ENCODE measurements around the gene VWCE.

The VWCE gene

DNA sequence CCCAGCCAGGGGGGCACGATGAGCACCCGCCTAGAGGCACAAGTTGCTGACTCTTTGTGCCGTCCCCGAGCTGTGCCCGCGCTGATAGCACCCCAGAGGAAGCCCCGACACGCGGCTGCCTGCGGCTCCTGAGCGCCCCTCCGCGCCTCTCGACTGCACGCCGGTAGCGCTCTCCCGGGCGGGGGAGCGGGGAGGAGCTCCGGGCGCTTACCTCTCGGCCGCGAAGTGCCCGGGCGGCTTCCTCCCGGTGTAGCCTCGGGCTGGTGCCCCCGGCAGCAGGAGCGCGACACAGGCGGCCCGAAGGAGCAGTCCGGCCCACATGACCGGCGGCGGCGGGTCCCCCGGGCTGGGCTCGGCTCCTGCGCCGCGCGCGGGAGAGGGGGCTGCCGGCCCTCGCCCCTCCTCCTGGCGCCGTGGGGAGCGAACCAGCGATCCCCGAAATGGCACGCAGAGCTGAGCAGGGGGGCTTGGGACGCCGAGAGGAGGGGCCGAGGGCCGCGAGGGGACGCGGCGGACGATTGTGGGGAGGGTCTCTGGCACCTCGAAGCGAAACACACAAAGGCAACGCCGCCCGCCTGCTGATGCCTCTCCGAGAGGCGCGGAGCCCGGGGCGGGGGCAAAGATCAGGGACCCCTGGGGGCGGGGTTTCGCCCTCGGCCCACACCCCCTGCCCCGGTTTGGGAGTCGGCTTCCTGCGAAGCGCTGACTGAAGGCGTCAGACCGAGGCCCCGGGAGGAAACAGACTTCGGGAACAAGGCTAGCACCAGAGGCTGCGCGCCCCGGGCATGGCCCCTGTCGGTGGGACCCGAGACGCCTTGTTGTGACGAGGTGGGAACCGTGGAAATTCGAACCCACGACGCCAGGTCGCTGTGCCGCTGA lies at the start of gene VWCE:
Gene VWCE, minus strand, starts transcription at position 600 of the 879 bp plus-strand sequence. Its CDS starts 279 bp downstream, at position 321.
- Histone ChIP-seq H2AFZ (ENCODE audit: low read depth, low read length) (no peak within 1 kb of the TSS), H3K9me3 (ENCODE audit: low read length) (no peaks in the 10 kb centered on the region), H3K27me3 (ENCODE audit: insufficient read depth, low read length) (no peaks in the 10 kb centered on the region), H3K36me3 (ENCODE audit: insufficient read depth, low read length) (peaks cover 29% of the 10 kb centered on the region), H3K4me1 (ENCODE audit: insufficient read depth, low read length) (peaks cover 33% of the 10 kb centered on the region), H3K4me3 (ENCODE audit: low read length) (peak within 1 kb of the TSS; percentile 29)

DNA sequence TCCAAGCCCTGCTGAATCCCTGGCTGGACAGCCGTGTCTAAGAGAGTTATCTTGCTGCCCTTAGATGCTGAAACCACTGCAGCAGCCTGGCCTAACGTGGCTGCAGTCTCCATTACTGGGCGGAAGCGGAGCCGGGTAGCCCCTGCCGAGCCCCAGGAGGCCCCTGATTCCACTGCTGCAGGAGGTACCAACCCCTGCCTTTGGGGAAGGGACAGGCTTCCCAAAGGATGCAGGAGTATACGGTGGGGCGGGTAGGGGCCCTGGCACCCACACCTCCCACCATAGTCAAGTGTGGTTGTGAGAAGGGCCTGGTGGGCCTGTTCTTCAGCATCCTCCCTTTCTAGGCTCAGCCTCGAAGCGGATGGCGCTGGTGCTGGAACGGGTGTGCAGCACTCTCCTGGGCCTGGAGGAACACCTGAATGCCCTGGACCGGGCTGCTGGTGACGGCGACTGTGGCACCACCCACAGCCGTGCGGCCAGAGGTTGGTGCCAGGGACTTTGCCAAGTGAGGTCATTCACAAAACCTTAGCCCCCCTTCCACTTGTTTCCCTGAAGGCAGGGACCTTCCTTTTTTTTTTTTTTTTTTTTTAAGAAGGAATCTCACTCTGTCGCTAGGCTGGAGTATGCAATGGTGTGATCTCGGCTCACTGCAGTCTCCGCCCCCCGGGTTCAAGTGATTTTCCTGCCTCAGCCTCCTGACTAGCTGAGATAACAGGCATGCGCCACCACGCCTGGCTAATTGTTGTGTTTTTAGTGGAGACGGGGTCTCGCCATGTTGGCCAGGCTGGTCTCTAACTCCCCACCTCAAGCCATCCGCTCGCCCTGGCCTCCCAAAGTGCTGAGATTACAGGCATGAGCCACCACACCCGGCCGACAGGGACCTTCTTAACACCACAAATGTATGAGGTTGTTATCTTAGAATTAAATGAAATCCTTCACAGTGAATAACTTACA lies 49.0 kb upstream of the VWCE start:
- Histone ChIP-seq H3K4me1 (ENCODE audit: insufficient read depth, low read length) (no peaks in the 10 kb centered on the region), H3K4me3 (ENCODE audit: low read length) (no peak overlapping the region), H3K27me3 (ENCODE audit: insufficient read depth, low read length) (no peaks in the 10 kb centered on the region), H3K9me3 (ENCODE audit: low read length) (no peaks in the 10 kb centered on the region), H2AFZ (ENCODE audit: low read depth, low read length) (no peak overlapping the region), H3K36me3 (ENCODE audit: insufficient read depth, low read length) (peaks cover 11% of the 10 kb centered on the region)

GRCh38 chr11:61342207-61342803 lies 47.2 kb upstream of the VWCE start:
- Histone ChIP-seq H3K4me3 (ENCODE audit: low read length) (no peak overlapping the region), H3K36me3 (ENCODE audit: insufficient read depth, low read length) (peaks cover 12% of the 10 kb centered on the region), H3K27me3 (ENCODE audit: insufficient read depth, low read length) (no peaks in the 10 kb centered on the region), H3K4me1 (ENCODE audit: insufficient read depth, low read length) (no peaks in the 10 kb centered on the region), H2AFZ (ENCODE audit: low read depth, low read length) (no peak overlapping the region), H3K9me3 (ENCODE audit: low read length) (no peaks in the 10 kb centered on the region)

DNA sequence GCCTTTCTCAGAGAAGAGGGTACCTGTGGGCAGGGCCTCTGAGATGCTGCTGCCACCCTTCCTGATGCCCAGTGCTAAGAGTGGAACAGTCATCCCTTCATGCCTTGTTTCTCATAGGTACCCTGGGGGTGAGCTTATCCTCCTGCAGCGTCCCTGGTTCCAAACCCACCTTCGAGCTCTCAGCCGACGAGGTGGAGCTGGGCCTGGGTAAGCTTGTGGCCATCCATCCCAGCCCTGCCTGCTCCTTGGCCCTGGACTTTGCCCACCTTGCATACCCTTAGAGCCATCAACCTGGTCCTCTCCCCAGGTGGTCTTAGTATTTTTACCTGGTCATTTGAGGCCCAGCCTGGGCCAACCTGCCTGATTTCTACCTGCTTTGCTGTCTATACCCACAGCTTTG lies 46.6 kb upstream of the VWCE start:
- Histone ChIP-seq H3K36me3 (ENCODE audit: insufficient read depth, low read length) (peaks cover 12% of the 10 kb centered on the region), H3K4me3 (ENCODE audit: low read length) (no peak overlapping the region), H3K27me3 (ENCODE audit: insufficient read depth, low read length) (no peaks in the 10 kb centered on the region), H3K9me3 (ENCODE audit: low read length) (no peaks in the 10 kb centered on the region), H3K4me1 (ENCODE audit: insufficient read depth, low read length) (no peaks in the 10 kb centered on the region), H2AFZ (ENCODE audit: low read depth, low read length) (no peak overlapping the region)

GRCh38 chr11:61340979-61341378 lies 45.9 kb upstream of the VWCE start:
- no peaks in the 10 kb centered on the region for H3K9me3 ChIP-seq (ENCODE audit: low read length)
- H3K4me1 ChIP-seq (ENCODE audit: insufficient read depth, low read length) = peaks cover 3% of the 10 kb centered on the region
- H3K36me3 ChIP-seq (ENCODE audit: insufficient read depth, low read length) = peaks cover 12% of the 10 kb centered on the region
- no peak overlapping the region for H3K4me3 ChIP-seq (ENCODE audit: low read length)
- no peak overlapping the region for H2AFZ ChIP-seq (ENCODE audit: low read depth, low read length)
- no peaks in the 10 kb centered on the region for H3K27me3 ChIP-seq (ENCODE audit: insufficient read depth, low read length)

GRCh38 chr11:61339490-61339878 lies 44.4 kb upstream of the VWCE start:
- Histone ChIP-seq H3K4me1 (ENCODE audit: insufficient read depth, low read length) (peaks cover 14% of the 10 kb centered on the region), H3K4me3 (ENCODE audit: low read length) (no peak overlapping the region), H3K36me3 (ENCODE audit: insufficient read depth, low read length) (peaks cover 12% of the 10 kb centered on the region), H3K9me3 (ENCODE audit: low read length) (no peaks in the 10 kb centered on the region), H3K27me3 (ENCODE audit: insufficient read depth, low read length) (no peaks in the 10 kb centered on the region), H2AFZ (ENCODE audit: low read depth, low read length) (no peak overlapping the region)

- no peak overlapping the region for H2AFZ ChIP-seq (ENCODE audit: low read depth, low read length)
- no peaks in the 10 kb centered on the region for H3K27me3 ChIP-seq (ENCODE audit: insufficient read depth, low read length)
- H3K36me3 ChIP-seq (ENCODE audit: insufficient read depth, low read length) = peaks cover 12% of the 10 kb centered on the region
- no peak overlapping the region for H3K4me3 ChIP-seq (ENCODE audit: low read length)
- H3K9me3 ChIP-seq (ENCODE audit: low read length) = no peaks in the 10 kb centered on the region
- H3K4me1 ChIP-seq (ENCODE audit: insufficient read depth, low read length) = peaks cover 16% of the 10 kb centered on the region
Observed at GRCh38 chr11:61338783-61339489, 43.8 kb upstream of the VWCE start.

GRCh38 chr11:61337706-61338470 lies 42.8 kb upstream of the VWCE start:
- no peaks in the 10 kb centered on the region for H3K9me3 ChIP-seq (ENCODE audit: low read length)

DNA sequence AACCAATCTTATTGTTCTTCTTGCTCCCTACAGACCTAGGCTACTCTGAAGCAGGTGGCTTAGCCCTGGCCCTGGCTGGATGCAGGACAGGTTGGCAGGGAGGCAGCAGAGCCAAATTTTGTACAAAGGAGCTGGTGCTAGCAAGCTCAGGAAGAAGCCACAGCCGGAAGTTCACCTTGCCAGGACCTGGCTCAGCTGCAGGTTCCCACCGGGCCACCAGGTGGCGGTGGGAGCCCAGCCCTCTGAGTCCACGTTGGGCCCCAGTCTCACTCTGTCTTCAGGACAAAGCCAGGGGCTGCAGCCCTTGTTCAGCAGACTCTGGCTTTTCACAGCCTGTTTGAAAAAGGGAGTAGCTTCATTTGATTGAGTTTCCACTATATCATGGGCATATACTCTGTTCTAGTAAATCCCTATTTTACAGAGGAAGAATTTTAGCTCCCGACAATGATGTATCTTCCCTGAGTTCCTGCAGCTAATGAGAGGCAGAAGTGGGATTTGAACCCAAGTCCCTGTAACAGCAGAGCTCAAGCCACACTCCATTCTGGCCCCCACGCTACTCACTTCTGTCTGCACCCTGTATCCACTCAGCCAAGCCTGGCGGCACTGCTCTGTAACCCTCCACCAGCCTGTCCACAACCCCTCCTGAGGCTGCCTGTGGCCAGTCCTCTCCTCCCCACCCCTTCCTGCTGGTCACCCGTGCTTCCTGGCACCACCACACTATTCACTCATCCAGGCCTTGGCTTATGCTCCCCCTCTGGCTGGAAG lies 41.2 kb upstream of the VWCE start:
- peaks cover 32% of the 10 kb centered on the region for H3K4me1 ChIP-seq (ENCODE audit: insufficient read depth, low read length)

More at GRCh38 chr11:61337706-61338470, 42.8 kb upstream of the VWCE start:
- Histone ChIP-seq H2AFZ (ENCODE audit: low read depth, low read length) (no peak overlapping the region), H3K4me1 (ENCODE audit: insufficient read depth, low read length) (peaks cover 22% of the 10 kb centered on the region), H3K36me3 (ENCODE audit: insufficient read depth, low read length) (peaks cover 10% of the 10 kb centered on the region), H3K4me3 (ENCODE audit: low read length) (no peak overlapping the region), H3K27me3 (ENCODE audit: insufficient read depth, low read length) (no peaks in the 10 kb centered on the region)

GRCh38 chr11:61335355-61335710 lies 40.2 kb upstream of the VWCE start:
- Histone ChIP-seq H3K36me3 (ENCODE audit: insufficient read depth, low read length) (peaks cover 3% of the 10 kb centered on the region), H3K4me3 (ENCODE audit: low read length) (no peak overlapping the region), H3K4me1 (ENCODE audit: insufficient read depth, low read length) (peaks cover 35% of the 10 kb centered on the region), H3K9me3 (ENCODE audit: low read length) (no peaks in the 10 kb centered on the region), H3K27me3 (ENCODE audit: insufficient read depth, low read length) (no peaks in the 10 kb centered on the region), H2AFZ (ENCODE audit: low read depth, low read length) (no peak overlapping the region)

More for the DNA sequence above, 41.2 kb upstream of the VWCE start:
- H2AFZ ChIP-seq (ENCODE audit: low read depth, low read length) = peak overlapping the region; percentile 33
- H3K36me3 ChIP-seq (ENCODE audit: insufficient read depth, low read length) = peaks cover 3% of the 10 kb centered on the region
- no peaks in the 10 kb centered on the region for H3K9me3 ChIP-seq (ENCODE audit: low read length)
- H3K27me3 ChIP-seq (ENCODE audit: insufficient read depth, low read length) = no peaks in the 10 kb centered on the region
- no peak overlapping the region for H3K4me3 ChIP-seq (ENCODE audit: low read length)

DNA sequence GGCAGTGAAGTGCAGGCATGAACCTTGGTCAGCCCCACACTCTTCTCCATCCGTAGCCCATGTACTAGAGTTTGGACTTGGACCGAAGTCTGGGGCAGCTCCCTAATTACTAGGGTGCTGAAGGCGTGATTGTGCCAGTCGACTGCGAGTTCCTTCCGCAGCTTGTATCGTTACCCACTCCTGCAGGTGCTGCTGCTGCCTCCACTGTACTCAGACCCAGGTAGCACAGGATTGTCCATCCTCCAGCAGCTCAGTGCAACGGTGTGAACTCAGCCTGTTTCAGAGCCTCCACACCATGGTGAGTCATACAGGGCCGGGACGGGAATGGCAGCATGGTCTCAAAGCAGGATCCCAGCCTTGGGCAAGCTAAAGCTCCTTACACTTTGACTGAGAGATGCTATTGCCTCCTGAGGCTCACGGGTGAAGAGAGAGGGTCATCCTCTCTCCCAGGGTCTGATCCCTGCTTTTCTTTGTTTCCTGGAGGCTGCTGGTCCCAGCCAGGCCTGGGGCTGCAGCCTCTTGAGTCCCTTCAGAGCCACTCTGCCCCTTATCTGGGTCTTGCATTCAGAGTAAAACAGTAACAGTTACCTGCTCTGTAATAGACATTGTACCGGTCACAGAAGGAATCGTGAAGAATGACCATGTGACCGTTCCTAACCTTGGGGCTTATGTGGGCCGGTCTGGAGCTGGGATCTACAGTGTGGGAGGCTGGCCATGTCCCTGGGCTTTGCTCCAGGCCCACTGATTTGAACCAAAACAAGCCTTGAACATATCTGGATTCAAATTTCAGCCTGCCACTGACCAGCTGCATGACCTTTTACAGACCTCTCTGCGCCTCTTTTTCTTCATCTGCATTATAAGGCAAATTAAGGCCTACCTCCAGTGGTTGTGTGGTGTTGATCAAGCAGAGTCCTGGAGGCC lies 39.6 kb upstream of the VWCE start:
- Histone ChIP-seq H3K9me3 (ENCODE audit: low read length) (no peaks in the 10 kb centered on the region), H3K27me3 (ENCODE audit: insufficient read depth, low read length) (no peaks in the 10 kb centered on the region), H2AFZ (ENCODE audit: low read depth, low read length) (no peak overlapping the region), H3K4me3 (ENCODE audit: low read length) (no peak overlapping the region), H3K4me1 (ENCODE audit: insufficient read depth, low read length) (peaks cover 35% of the 10 kb centered on the region), H3K36me3 (ENCODE audit: insufficient read depth, low read length) (peaks cover 8% of the 10 kb centered on the region)
